Measurements from ENCODE around the gene BBC3.

- TF ChIP-seq TAF1 (IDR thresholded peaks at IDR 0.05; ENCODE audit: borderline replicate concordance, insufficient read depth, low read length): no peak
- no peak for TF ChIP-seq POLR2AphosphoS5 (IDR thresholded peaks at IDR 0.05; ENCODE audit: low read depth, low read length)
- TF ChIP-seq REST (IDR thresholded peaks at IDR 0.05; ENCODE audit: insufficient read depth in 1 of 2, low read depth in 2 of 2, low read length in 2 of 2): no peak
- TF ChIP-seq FOXP2 (optimal IDR thresholded peaks at IDR 0.05; ENCODE audit: borderline replicate concordance, extremely low read depth, extremely low read length, insufficient read depth): no peak
Observed at GRCh38 chr19:47203254-47203653, 27.7 kb downstream of the BBC3 start.

All from PFSK-1 (cell line).